GM19468 (cell line): ENCODE data around the gene S100A7.

Experiments used
- ATAC-seq: cut with Tn5 transposase; IDR thresholded peaks from one replicate; pipeline ENCODE4 v1.9.1; 2021; ENCODE audit warnings: mild to moderate bottlenecking, moderate library complexity, moderate number of reproducible peaks; ENCODE audit not compliant: unreplicated experiment; ENCODE audit errors: extremely low read depth

S100A7 gene

GRCh38 chr1:153460551-153460950 is at the start of gene S100A7:
Gene S100A7, minus strand, starts transcription at chr1:153460651. Its CDS starts 1,638 bp downstream, at chr1:153459013.
- ATAC-seq = no peak

GRCh38 chr1:153509729-153510354 is 49.4 kb upstream of the S100A7 start:
- ATAC-seq = no peak

GRCh38 chr1:153509036-153509435 is 48.6 kb upstream of the S100A7 start:
- ATAC-seq = no peak

GRCh38 chr1:153507926-153508583 is 47.6 kb upstream of the S100A7 start:
- no peak for ATAC-seq

DNA sequence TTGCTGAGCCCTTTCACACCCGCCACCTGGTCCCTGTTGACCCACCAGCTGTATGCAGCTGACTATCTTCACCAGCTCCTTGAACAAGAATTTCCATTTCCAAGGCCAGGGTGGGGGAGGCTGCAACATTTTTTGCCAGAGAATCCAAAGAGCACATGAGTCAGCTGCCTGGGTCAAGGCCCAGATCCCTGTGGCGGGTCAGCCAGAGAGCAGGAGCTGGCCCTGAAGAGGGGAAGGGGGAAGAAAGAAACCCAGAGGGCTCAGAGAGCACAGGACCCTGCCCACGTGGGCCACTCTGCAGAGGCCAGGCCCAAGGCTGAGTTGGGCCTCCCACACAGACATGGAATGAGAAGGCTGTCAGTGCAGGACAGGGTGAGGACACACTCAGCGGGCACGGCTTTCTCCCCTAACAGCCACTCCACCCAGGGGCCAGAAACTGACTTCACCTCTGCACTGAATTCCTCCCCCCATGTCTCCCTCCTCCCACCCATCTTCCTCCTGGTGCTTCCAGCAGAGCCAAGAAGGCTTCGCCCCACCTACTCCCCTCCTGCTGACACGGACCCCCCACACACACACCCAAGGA is 46.5 kb upstream of the S100A7 start:
- ATAC-seq = no peak

DNA sequence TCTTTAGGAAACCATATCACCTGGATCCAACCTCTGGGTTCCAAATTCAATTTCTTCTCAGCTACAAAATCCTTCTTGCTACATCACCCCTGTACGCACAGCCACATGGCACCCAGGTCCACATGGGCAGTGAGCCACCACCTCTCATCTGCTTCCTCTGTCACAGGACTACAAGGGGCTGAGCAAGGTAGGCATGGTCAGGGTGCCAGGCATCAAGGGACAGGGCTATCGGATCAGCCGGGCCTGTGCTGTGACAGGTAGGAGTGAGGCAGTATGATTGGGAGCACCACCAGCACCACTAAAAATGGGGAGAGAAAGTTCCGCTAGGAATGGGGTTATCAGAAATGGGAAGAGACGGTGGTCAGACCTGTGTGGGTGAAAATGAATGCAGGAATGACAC is 45.9 kb upstream of the S100A7 start:
- no peak for ATAC-seq

- ATAC-seq = no peak
Measured at GRCh38 chr1:153505576-153505975, 45.1 kb upstream of the S100A7 start.

DNA sequence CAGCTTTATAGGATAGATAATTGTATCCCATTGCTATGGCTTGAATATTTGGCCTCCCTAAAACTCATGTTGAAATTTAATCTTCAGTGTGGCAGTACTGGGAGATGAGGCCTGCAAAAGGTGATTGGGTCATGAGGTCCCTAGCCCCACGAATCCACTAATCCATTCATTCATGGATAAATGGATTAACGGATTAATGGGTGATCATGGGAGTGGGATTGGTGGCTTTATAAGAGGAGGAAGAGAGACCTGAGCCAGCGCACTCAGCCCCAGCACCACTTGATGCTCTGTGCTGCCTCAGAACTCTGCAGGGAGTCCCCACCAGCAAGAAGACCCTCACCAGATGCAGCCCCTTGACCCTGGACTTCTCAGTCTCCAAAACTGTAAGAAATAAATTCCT is 43.3 kb upstream of the S100A7 start:
- ATAC-seq = no peak

GRCh38 chr1:153498746-153499145 is 38.3 kb upstream of the S100A7 start:
- ATAC-seq = no peak

GRCh38 chr1:153495536-153495935 is 35.1 kb upstream of the S100A7 start:
- no peak for ATAC-seq

DNA sequence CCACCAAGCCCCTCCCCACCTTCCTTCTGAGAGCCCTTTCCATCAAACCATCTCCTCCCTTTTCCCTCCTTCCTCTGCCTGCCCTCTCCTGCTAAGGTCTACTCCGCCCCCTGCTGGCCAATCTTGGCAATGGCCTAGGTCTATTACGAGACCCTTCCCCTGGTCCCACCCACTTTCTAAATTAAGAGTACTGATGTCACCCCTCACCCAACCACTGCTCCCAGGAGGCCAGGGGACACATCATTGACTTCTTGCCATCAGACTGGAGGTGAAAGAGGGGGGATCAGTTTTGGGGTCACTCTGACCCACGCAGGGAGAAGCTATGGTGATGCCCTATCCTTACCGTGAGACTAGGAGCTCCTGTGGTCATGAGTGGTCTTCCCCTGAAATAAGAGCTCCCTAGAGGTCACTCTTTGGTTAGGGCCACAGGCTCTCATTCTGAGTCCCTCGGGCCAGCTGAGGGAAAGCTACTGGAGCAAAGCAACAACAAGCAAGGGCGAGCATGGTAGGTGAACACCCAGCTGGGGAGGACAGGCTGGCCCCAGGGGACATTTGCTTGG is 34.6 kb upstream of the S100A7 start:
- ATAC-seq = no peak

- no peak for ATAC-seq
Measured at GRCh38 chr1:153493343-153493960, 33.0 kb upstream of the S100A7 start.

GRCh38 chr1:153490272-153491051 is 30.0 kb upstream of the S100A7 start:
- ATAC-seq = no peak

DNA sequence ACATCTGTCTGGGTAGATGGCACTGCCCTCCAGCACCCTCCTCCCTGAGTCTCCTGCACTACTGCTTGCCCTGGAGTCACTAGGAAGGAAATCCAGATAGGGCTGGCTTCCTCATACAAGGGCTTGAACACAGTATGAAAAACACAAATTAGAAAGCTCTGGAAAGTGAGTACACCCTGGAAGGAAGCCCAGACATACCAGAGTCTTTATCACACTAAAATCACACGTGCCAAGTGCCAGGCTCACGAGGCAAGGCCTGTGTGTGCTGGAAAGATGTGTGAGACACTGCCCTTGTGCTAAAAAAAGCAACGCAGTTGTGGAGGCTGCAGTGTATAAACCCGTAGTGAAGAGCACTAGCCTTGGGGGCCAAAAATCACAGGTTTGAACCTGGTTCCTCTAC is 28.3 kb upstream of the S100A7 start:
- no peak for ATAC-seq

DNA sequence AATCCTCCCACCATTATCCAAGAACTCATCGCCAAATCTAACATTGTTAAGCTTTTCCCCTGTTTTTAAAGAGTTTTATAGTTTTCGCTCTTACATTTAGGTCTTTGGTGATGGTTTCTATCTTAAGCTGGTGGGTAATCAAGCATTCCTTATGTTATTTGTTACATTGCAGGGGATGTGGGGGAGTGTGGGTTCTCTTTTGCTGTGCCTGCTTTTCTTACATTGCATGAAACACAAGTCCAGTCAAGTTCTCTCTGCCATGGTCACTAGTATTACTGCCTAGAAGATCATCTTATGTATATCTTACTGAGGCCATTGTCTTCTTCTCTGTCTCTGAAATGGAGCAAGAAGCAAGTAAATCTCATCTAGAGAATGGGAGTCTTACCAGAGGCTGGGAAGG is 27.3 kb upstream of the S100A7 start:
- ATAC-seq = no peak

GRCh38 chr1:153485863-153486262 is 25.4 kb upstream of the S100A7 start:
- ATAC-seq = no peak

DNA sequence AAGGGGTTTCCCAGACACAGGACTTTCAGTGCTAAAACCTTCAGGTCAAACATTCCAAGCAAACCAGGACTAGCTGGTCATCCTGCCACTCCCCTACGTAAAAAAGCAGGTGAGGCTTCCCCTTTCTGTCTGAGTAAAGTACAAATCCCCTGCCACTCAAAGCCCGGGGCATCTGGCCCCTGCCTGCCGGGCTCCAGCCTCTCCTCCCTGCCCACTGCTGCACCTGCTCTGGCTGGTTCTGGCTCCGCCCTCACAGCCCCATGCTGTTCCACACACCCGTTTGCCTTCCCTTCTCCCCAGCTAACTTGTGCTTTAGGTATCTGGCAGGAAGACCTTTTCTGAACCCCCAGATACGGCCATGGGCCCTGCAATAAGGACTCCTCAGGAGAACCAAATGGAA is 23.3 kb upstream of the S100A7 start:
- no peak for ATAC-seq

DNA sequence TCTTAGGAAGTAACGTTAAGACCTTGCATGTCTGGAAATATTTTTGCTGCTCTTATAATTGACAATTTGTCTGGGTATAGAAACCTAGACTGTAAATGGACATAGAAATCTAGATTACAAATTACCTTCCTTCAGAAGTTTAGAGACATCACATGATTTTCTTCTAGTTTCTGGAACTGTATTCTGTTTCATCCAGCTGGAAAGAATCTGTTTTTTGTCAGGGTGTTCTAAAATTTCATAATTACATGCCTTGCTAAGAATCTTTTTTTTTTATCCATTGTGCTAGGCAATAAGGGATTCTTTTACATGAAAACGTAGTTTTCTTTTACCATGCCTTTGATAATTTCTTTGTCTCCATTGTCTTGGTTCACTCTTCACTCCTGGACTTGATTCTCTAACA is 20.7 kb upstream of the S100A7 start:
- ATAC-seq = no peak

DNA sequence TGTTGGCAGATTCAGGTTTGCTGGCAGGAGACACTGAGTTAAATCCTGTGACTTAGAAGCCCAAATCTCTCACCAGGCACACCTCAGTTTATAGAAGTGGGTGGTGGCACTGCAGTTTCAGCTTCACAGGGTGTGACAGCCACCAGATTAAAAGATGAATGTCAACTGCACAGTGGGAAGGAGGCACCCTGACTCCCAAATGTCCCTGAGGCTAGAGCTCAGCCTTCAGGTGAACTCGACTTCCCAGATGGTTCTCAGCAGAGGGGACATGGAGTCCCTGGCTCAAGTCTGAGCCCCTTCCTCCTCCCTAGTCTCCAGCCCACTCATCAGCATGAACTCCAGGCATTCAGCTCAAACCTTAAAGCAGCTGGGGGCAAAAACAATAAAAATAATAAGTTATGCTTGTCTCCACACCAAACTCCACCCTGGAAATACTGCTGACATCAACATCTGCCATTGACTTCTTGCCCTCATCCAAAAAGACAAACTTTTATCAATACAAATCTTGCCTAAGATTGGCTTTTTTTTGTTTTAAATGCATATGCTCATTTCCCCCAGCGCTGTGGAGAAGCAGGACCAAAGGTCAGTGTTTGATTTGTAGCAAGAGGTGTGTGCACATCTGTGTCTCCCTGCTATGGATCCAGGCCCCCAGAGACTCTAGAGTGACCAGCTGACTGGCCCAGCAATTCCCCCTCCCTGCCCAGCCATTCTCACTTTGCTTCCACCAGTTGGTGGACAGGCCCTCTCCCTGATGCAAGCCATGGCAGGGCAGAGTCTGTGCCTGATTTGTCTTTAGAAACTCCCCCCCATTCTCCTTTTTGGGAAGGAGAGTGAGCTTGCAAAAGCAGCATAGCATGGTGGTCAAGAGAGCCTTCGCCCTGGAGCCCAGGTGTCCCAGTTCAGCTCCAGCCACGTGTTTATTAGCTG is 18.5 kb upstream of the S100A7 start:
- no peak for ATAC-seq
